Activated T-cell treated with anti-CD3 and anti-CD28 coated beads, Interleukin-2, amount 50 U/mL, for 24 hours (primary cell): Measurements from ENCODE around the gene CCDC171.
"Not testable (repeated sequence)": the region's sequence is repeated elsewhere in the genome, so short reads cannot be mapped to it uniquely, and the experiment has no call there.

Experiments used
- DNase-seq: peaks from one replicate; pipeline ENCODE4 v3.0.0-alpha.2; 2020
- H3K27ac Mint-ChIP-seq: 2 replicates; pipeline ENCODE4 v1.8.0; 2020; ENCODE audit warnings: mild to moderate bottlenecking, mixed read lengths
- H3K27me3 Mint-ChIP-seq: 2 replicates; pipeline ENCODE4 v1.8.0; 2020; ENCODE audit warnings: mixed read lengths
- H3K36me3 Mint-ChIP-seq: 2 replicates; pipeline ENCODE4 v1.8.0; 2020; ENCODE audit warnings: low read depth, mixed read lengths
- H3K4me1 Mint-ChIP-seq: 2 replicates; pipeline ENCODE4 v1.8.0; 2020; ENCODE audit warnings: low read depth, mixed read lengths
- H3K4me3 Mint-ChIP-seq: 2 replicates; pipeline ENCODE4 v1.8.0; 2020; ENCODE audit warnings: mild to moderate bottlenecking, moderate library complexity, mixed read lengths
- H3K9me3 Mint-ChIP-seq: 2 replicates; pipeline ENCODE4 v1.8.0; 2020; ENCODE audit warnings: mixed read lengths

CCDC171 gene

GRCh38 chr9:15600666-15601330 lies 48.0 kb downstream of the CCDC171 start:
- H3K9me3 Mint-ChIP-seq, H3K27ac Mint-ChIP-seq, DNase-seq, H3K4me3 Mint-ChIP-seq, H3K4me1 Mint-ChIP-seq, H3K27me3 Mint-ChIP-seq: not testable (repeated sequence)
- peaks cover 14% of the 10 kb centered on the region for H3K36me3 Mint-ChIP-seq

GRCh38 chr9:15606643-15607472 lies 54.0 kb downstream of the CCDC171 start:
- Mint-ChIP-seq H3K36me3 (no peaks in the 10 kb centered on the region), H3K4me3 (no peak overlapping the region), H3K27ac (no peak overlapping the region), H3K27me3 (no peaks in the 10 kb centered on the region), H3K9me3 (no peaks in the 10 kb centered on the region), H3K4me1 (peaks cover 6% of the 10 kb centered on the region)
- DNase-seq = no peak

- Mint-ChIP-seq H3K27me3 (no peaks in the 10 kb centered on the region), H3K36me3 (no peaks in the 10 kb centered on the region), H3K27ac (no peak overlapping the region)
Measured at GRCh38 chr9:15612962-15613361, 60.1 kb downstream of the CCDC171 start.

GRCh38 chr9:15617782-15618181 lies 64.9 kb downstream of the CCDC171 start:
- Mint-ChIP-seq H3K27me3 (no peaks in the 10 kb centered on the region), H3K4me1 (peaks cover 3% of the 10 kb centered on the region), H3K9me3 (no peaks in the 10 kb centered on the region), H3K4me3 (no peak overlapping the region), H3K27ac (no peak overlapping the region), H3K36me3 (no peaks in the 10 kb centered on the region)
- no peak for DNase-seq

More at GRCh38 chr9:15612962-15613361, 60.1 kb downstream of the CCDC171 start:
- no peak for DNase-seq
- Mint-ChIP-seq H3K9me3 (no peaks in the 10 kb centered on the region), H3K4me3 (no peak overlapping the region), H3K4me1 (peaks cover 6% of the 10 kb centered on the region)

- Mint-ChIP-seq H3K4me3 (no peak overlapping the region), H3K27ac (no peak overlapping the region), H3K27me3 (no peaks in the 10 kb centered on the region)
Measured at GRCh38 chr9:15618540-15619331, 65.9 kb downstream of the CCDC171 start.

GRCh38 chr9:15622318-15622971 lies 69.6 kb downstream of the CCDC171 start:
- no peak for DNase-seq
- no peak overlapping the region for H3K4me3 Mint-ChIP-seq
- H3K27ac Mint-ChIP-seq = no peak overlapping the region
- H3K9me3 Mint-ChIP-seq = peaks cover 3% of the 10 kb centered on the region
- no peaks in the 10 kb centered on the region for H3K27me3 Mint-ChIP-seq
- H3K4me1 Mint-ChIP-seq = no peaks in the 10 kb centered on the region
- H3K36me3 Mint-ChIP-seq = peaks cover 5% of the 10 kb centered on the region

More at GRCh38 chr9:15618540-15619331, 65.9 kb downstream of the CCDC171 start:
- Mint-ChIP-seq H3K36me3 (no peaks in the 10 kb centered on the region), H3K4me1 (no peaks in the 10 kb centered on the region), H3K9me3 (no peaks in the 10 kb centered on the region)
- no peak for DNase-seq

GRCh38 chr9:15635752-15636151 lies 82.9 kb downstream of the CCDC171 start:
- Mint-ChIP-seq H3K4me3 (no peak overlapping the region), H3K27ac (no peak overlapping the region), H3K9me3 (no peaks in the 10 kb centered on the region), H3K27me3 (no peaks in the 10 kb centered on the region), H3K4me1 (no peaks in the 10 kb centered on the region), H3K36me3 (no peaks in the 10 kb centered on the region)
- no peak for DNase-seq

- no peak overlapping the region for H3K27ac Mint-ChIP-seq
- H3K27me3 Mint-ChIP-seq = peaks cover 11% of the 10 kb centered on the region
- DNase-seq = no peak
- H3K36me3 Mint-ChIP-seq = no peaks in the 10 kb centered on the region
- no peaks in the 10 kb centered on the region for H3K9me3 Mint-ChIP-seq
- H3K4me3 Mint-ChIP-seq = no peak overlapping the region
- H3K4me1 Mint-ChIP-seq = no peaks in the 10 kb centered on the region
Measured at GRCh38 chr9:15640121-15640520, 87.3 kb downstream of the CCDC171 start.

- H3K27me3 Mint-ChIP-seq = peaks cover 11% of the 10 kb centered on the region
- H3K36me3 Mint-ChIP-seq = no peaks in the 10 kb centered on the region
- no peak overlapping the region for H3K4me3 Mint-ChIP-seq
- no peak overlapping the region for H3K27ac Mint-ChIP-seq
- H3K9me3 Mint-ChIP-seq = peaks cover 3% of the 10 kb centered on the region
- H3K4me1 Mint-ChIP-seq = no peaks in the 10 kb centered on the region
- no peak for DNase-seq
Measured at GRCh38 chr9:15641291-15641690, 88.4 kb downstream of the CCDC171 start.

GRCh38 chr9:15642369-15642962 lies 89.6 kb downstream of the CCDC171 start:
- DNase-seq = no peak
- Mint-ChIP-seq H3K4me1 (no peaks in the 10 kb centered on the region), H3K4me3 (no peak overlapping the region), H3K9me3 (peaks cover 4% of the 10 kb centered on the region), H3K36me3 (no peaks in the 10 kb centered on the region), H3K27me3 (peaks cover 11% of the 10 kb centered on the region), H3K27ac (no peak overlapping the region)

GRCh38 chr9:15670246-15670645 lies 117.4 kb downstream of the CCDC171 start:
- DNase-seq = no peak
- Mint-ChIP-seq H3K9me3 (peaks cover 2% of the 10 kb centered on the region), H3K4me1 (no peaks in the 10 kb centered on the region), H3K36me3 (no peaks in the 10 kb centered on the region), H3K4me3 (no peak overlapping the region), H3K27ac (no peak overlapping the region), H3K27me3 (no peaks in the 10 kb centered on the region)

GRCh38 chr9:15670894-15671293 lies 118.1 kb downstream of the CCDC171 start:
- H3K36me3 Mint-ChIP-seq = no peaks in the 10 kb centered on the region

GRCh38 chr9:15693701-15694100 lies 140.9 kb downstream of the CCDC171 start:
- Mint-ChIP-seq H3K4me1 (no peaks in the 10 kb centered on the region), H3K27ac (no peak overlapping the region), H3K27me3 (no peaks in the 10 kb centered on the region), H3K36me3 (no peaks in the 10 kb centered on the region), H3K4me3 (no peak overlapping the region), H3K9me3 (peaks cover 2% of the 10 kb centered on the region)
- DNase-seq = no peak

More at GRCh38 chr9:15670894-15671293, 118.1 kb downstream of the CCDC171 start:
- Mint-ChIP-seq H3K27me3 (no peaks in the 10 kb centered on the region), H3K27ac (no peak overlapping the region), H3K4me3 (no peak overlapping the region), H3K4me1 (no peaks in the 10 kb centered on the region), H3K9me3 (peaks cover 2% of the 10 kb centered on the region)
- DNase-seq = no peak

- H3K27me3 Mint-ChIP-seq = no peaks in the 10 kb centered on the region
- H3K4me1 Mint-ChIP-seq = no peaks in the 10 kb centered on the region
- no peaks in the 10 kb centered on the region for H3K36me3 Mint-ChIP-seq
- DNase-seq = no peak
- H3K9me3 Mint-ChIP-seq = no peaks in the 10 kb centered on the region
- H3K27ac Mint-ChIP-seq = no peak overlapping the region
- no peak overlapping the region for H3K4me3 Mint-ChIP-seq
Measured at GRCh38 chr9:15696979-15697378, 144.1 kb downstream of the CCDC171 start.
